Stimulated activated naive B cell treated with anti-CD40 and anti-IgM and Interleukin-4, amounts not matched to agents 10 μg/mL and 1 μg/mL and 100 μg/mL, for 72 hours (primary cell): ENCODE measurements around the gene LMNA.

ENCODE experiments used
- ATAC-seq, 2 donors: fragments of 150-1000 bp; cut with Tn5 transposase; replicated peaks; 2 replicates each; pipeline ENCODE4 v1.10.0; 2021; ENCODE audit warnings: moderate library complexity in 1 of 2
- DNase-seq: peaks from one replicate; pipeline ENCODE4 v3.0.0; 2021
- H3K27ac Mint-ChIP-seq: one replicate; pipeline ENCODE4 v1.8.0; 2022; ENCODE audit warnings: mild to moderate bottlenecking, mixed read lengths
- H3K27me3 Mint-ChIP-seq, 2 donors: one replicate each; pipeline ENCODE4 v1.8.0; 2022; ENCODE audit warnings: mixed read lengths in 2 of 2
- H3K36me3 Mint-ChIP-seq, 2 donors: one replicate each; pipeline ENCODE4 v1.8.0; 2022; ENCODE audit warnings: mixed read lengths in 2 of 2, mild to moderate bottlenecking in 1 of 2
- H3K4me1 Mint-ChIP-seq, 2 donors: one replicate each; pipeline ENCODE4 v1.8.0; 2022; ENCODE audit warnings: mixed read lengths in 2 of 2, mild to moderate bottlenecking in 1 of 2
- H3K4me3 Mint-ChIP-seq, 2 donors: one replicate each; pipeline ENCODE4 v1.8.0; 2022; ENCODE audit warnings: mild to moderate bottlenecking in 2 of 2, mixed read lengths in 2 of 2, moderate library complexity in 1 of 2
- H3K9me3 Mint-ChIP-seq, 2 donors: one replicate each; pipeline ENCODE4 v1.8.0; 2022; ENCODE audit warnings: mixed read lengths in 2 of 2, mild to moderate bottlenecking in 1 of 2

The LMNA gene

DNA sequence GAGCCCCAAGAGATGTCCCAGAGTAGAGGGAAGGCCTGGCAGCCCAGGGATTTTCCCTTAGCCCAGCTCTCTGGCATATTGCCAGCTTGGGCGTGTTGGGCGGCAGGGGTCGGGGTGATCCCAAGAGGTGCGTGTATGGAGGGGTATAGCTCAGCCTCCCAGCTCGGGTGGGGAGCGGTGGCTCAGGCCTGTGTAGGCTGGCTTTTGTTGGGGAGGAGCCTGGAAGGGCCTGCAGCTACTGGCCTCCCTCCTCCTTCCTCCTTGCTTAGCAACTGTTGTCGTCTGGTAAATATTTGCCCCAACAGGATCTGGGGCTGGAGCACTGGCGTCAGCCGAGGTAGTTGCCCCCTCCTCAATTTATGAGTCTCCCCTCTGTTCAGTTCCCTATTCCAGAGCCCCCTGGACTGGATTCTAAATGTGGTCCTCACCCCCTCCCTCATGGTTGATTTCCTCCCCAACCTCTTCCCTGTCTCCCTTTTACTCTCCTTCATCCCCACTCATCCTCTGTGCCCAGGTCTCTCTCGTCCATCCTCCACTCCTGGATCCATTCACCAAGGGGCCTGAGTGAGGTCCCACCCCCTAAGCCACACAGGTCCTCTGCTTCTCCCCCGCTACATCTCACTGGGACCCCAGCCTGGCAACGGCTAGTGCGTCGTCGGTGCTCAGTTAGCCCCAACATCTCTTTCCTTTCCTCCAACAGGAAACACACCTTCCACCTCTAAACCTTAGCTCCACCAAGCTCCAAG lies 10.3 kb upstream of the LMNA start:
- peaks cover 0 to 1% of the 10 kb centered on the region in 2 donors for H3K36me3 Mint-ChIP-seq
- H3K9me3 Mint-ChIP-seq = no peaks in the 10 kb centered on the region
- peaks cover 75 to 88% of the 10 kb centered on the region in 2 donors for H3K4me1 Mint-ChIP-seq
- ATAC-seq = peak; percentile 19
- H3K27ac Mint-ChIP-seq = peak overlapping the region; percentile 98
- peak overlapping the region; percentile 46 to 66 for H3K4me3 Mint-ChIP-seq
- peaks cover 0 to 6% of the 10 kb centered on the region in 2 donors for H3K27me3 Mint-ChIP-seq
- no peak for DNase-seq

GRCh38 chr1:156104861-156105832 lies 9.4 kb upstream of the LMNA start:
- DNase-seq (no peak), ATAC-seq (no peak)
- H3K4me3 Mint-ChIP-seq = peak overlapping the region; percentile 80 to 83
- peaks cover 73 to 91% of the 10 kb centered on the region in 2 donors for H3K4me1 Mint-ChIP-seq
- no peaks in the 10 kb centered on the region for H3K9me3 Mint-ChIP-seq
- peaks cover 0 to 6% of the 10 kb centered on the region in 2 donors for H3K27me3 Mint-ChIP-seq
- peaks cover 0 to 4% of the 10 kb centered on the region in 2 donors for H3K36me3 Mint-ChIP-seq
- H3K27ac Mint-ChIP-seq = peak overlapping the region; percentile 98

DNA sequence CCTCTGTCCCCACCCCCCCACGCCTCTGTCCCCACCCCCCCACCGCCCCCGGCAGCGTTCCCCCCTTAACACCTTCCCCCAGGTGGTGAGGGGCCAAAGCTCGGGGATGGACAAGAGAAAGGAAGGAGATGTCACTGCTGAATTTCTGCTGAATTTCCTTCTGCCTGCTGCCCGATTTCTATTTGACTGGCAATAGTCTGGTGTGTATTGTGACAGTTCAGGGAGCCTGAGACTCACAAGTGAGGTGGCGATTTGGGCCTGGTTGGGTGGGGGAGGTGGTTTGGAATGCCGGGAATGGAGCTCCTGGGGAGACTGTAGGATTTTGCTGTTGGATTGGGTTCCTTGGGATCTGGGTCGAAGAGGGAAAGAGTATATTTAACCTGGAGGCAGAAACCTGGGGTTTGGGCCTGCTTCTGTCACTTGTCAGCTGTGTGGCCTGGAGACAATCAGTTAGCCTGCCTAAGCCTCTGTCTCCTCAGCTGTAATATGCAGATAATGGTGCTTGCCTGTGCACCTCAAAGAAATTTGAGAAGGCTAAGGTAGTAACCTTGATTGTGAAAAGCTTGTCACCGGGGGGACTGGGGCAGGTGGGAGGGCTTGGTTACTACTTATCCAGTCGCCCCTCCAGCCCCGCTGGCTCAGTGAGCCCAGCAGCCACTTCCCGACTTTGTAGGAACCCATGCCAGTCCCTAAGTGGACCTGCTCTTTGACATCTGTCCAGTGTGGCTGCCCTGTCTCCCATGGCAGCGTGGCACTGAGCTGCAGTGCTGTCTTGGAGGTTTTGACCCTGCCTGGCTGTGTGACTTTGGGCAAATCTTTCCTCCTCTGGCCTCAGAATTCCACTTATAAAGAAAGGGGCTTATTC lies 7.7 kb upstream of the LMNA start:
- peak; percentile 50 to 56 for ATAC-seq
- H3K27ac Mint-ChIP-seq = peak overlapping the region; percentile 98
- H3K36me3 Mint-ChIP-seq = peaks cover 0 to 9% of the 10 kb centered on the region in 2 donors

GRCh38 chr1:156108057-156108456 lies 6.5 kb upstream of the LMNA start:
- H3K27me3 Mint-ChIP-seq = no peaks in the 10 kb centered on the region
- peak overlapping the region; percentile 98 for H3K27ac Mint-ChIP-seq
- H3K36me3 Mint-ChIP-seq = peaks cover 2 to 9% of the 10 kb centered on the region in 2 donors
- ATAC-seq (no peak), DNase-seq (no peak)
- no peaks in the 10 kb centered on the region for H3K9me3 Mint-ChIP-seq
- peak overlapping the region; percentile 62 to 80 for H3K4me3 Mint-ChIP-seq
- peaks cover 60 to 88% of the 10 kb centered on the region in 2 donors for H3K4me1 Mint-ChIP-seq

More for the DNA sequence above, 7.7 kb upstream of the LMNA start:
- no peaks in the 10 kb centered on the region for H3K9me3 Mint-ChIP-seq
- H3K27me3 Mint-ChIP-seq = no peaks in the 10 kb centered on the region
- no peak for DNase-seq
- H3K4me1 Mint-ChIP-seq = peaks cover 64 to 83% of the 10 kb centered on the region in 2 donors
- peak overlapping the region; percentile 80 to 89 for H3K4me3 Mint-ChIP-seq

DNA sequence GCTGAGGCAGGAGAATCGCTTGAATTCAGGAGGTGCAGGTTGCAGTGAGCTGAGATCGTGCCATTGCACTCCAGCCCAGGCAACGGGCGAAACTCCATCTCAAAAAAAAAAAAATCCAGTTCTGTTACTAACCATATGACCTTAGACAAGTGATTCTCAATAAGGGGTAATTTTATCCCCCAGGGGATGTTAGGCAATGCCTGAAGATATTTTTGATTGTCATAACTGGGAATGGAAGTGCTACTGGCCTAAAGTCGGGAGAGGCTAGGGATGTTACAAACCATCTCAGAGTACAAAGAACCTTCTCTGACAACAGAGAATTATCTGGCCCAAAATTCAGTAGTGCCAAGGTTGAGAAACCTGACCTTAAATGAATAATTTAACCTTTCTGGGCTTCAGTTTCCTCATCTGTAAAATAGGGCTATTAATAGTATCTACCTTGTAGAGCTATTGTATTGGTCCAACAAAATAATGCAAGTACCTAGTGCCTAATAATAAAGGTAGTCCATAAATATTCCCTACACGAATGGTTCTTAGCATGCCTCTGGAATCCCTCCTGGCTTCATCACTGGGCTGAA lies 5.8 kb upstream of the LMNA start:
- no peak for DNase-seq
- peaks cover 2 to 9% of the 10 kb centered on the region in 2 donors for H3K36me3 Mint-ChIP-seq
- H3K4me1 Mint-ChIP-seq = peaks cover 57 to 88% of the 10 kb centered on the region in 2 donors
- H3K9me3 Mint-ChIP-seq = no peaks in the 10 kb centered on the region
- no peaks in the 10 kb centered on the region for H3K27me3 Mint-ChIP-seq
- H3K27ac Mint-ChIP-seq = peak overlapping the region; percentile 98
- no peak for ATAC-seq
- peak overlapping the region; percentile 53 to 62 for H3K4me3 Mint-ChIP-seq

DNA sequence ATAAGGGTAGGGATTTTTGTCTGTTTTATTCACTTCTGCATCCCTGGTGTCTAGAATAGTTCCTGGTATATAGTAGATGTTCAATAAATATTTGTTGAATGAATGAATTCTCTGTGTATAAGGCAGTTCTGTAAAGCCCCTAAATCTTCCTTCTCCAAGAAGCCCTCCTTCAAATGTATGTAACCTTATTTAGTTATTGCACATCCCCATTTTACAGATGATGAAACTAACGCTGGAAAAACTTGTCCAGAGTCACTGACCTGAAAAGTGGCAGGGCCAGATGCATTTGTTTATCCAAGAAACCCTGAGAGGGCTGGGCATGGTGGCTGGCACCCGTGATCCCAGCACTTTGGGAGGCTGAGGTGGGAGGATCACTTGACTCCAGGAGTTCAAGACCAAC lies 4.3 kb upstream of the LMNA start:
- ATAC-seq = no peak
- Mint-ChIP-seq H3K36me3 (peaks cover 2 to 9% of the 10 kb centered on the region in 2 donors), H3K27me3 (peaks cover 0 to 4% of the 10 kb centered on the region in 2 donors), H3K9me3 (no peaks in the 10 kb centered on the region), H3K4me1 (peaks cover 55 to 88% of the 10 kb centered on the region in 2 donors), H3K27ac (peak overlapping the region; percentile 14), H3K4me3 (no peak overlapping the region)
- DNase-seq = no peak

- Mint-ChIP-seq H3K4me3 (no peak overlapping the region), H3K4me1 (peaks cover 56 to 88% of the 10 kb centered on the region in 2 donors), H3K36me3 (peaks cover 2 to 13% of the 10 kb centered on the region in 2 donors), H3K27me3 (peaks cover 0 to 10% of the 10 kb centered on the region in 2 donors), H3K9me3 (no peaks in the 10 kb centered on the region), H3K27ac (peak overlapping the region; percentile 51)
- ATAC-seq (no peak), DNase-seq (no peak)
Measured at GRCh38 chr1:156111355-156111962, 3.1 kb upstream of the LMNA start.

DNA sequence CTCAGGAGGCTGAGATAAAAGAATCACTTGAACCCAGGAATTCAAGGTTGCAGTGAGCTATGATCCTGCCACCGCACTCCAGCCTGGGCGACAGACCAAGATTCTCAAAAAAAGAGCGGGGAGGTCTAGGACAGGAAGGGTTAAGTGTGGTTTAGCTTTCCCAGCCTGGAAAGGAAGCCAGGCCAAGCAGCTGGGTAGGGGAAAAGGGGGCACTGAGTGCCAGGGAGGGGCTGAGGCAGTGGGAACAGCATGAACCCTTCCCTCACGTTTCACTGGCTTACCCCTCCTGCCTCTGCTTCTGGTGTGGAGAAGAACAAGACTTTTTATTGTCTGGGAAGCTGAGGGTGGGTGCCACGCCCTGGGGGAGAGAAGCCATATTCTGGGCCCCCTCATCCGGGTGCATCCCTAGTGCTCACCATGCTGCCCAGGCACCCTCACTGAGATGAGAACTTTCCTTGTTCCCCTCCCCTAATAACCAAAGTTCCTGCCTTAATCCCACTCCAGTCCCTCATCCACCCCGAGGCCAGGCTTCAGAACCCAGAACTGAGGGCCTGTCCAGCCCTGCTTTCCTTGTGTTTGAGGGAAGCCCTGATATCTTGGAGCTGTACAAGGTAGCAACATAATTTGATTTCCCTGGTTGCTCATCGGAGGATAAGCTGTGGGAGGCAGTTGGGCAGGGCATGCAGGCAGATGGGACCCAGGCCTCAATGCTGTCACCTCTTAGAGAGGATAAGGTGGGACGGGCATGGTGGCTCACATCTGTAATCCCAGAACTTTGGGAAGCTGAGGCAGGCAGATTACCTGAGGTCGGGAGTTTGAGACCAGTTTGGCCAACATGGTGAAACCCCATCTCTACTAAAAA lies 2.0 kb upstream of the LMNA start:
- Mint-ChIP-seq H3K4me1 (peaks cover 50 to 81% of the 10 kb centered on the region in 2 donors), H3K27me3 (peaks cover 0 to 12% of the 10 kb centered on the region in 2 donors)

GRCh38 chr1:156113282-156113950 lies 1.1 kb upstream of the LMNA start:
- ATAC-seq (no peak), DNase-seq (no peak)
- no peaks in the 10 kb centered on the region for H3K9me3 Mint-ChIP-seq
- H3K36me3 Mint-ChIP-seq = peaks cover 5 to 18% of the 10 kb centered on the region in 2 donors
- peak overlapping the region in 1 of 2 donors; percentile 92 for H3K4me3 Mint-ChIP-seq
- H3K4me1 Mint-ChIP-seq = peaks cover 47 to 77% of the 10 kb centered on the region in 2 donors
- peaks cover 0 to 12% of the 10 kb centered on the region in 2 donors for H3K27me3 Mint-ChIP-seq
- H3K27ac Mint-ChIP-seq = peak overlapping the region; percentile 91

More for the DNA sequence above, 2.0 kb upstream of the LMNA start:
- Mint-ChIP-seq H3K9me3 (no peaks in the 10 kb centered on the region), H3K36me3 (peaks cover 2 to 15% of the 10 kb centered on the region in 2 donors), H3K4me3 (no peak overlapping the region), H3K27ac (no peak overlapping the region)
- ATAC-seq (no peak), DNase-seq (no peak)

DNA sequence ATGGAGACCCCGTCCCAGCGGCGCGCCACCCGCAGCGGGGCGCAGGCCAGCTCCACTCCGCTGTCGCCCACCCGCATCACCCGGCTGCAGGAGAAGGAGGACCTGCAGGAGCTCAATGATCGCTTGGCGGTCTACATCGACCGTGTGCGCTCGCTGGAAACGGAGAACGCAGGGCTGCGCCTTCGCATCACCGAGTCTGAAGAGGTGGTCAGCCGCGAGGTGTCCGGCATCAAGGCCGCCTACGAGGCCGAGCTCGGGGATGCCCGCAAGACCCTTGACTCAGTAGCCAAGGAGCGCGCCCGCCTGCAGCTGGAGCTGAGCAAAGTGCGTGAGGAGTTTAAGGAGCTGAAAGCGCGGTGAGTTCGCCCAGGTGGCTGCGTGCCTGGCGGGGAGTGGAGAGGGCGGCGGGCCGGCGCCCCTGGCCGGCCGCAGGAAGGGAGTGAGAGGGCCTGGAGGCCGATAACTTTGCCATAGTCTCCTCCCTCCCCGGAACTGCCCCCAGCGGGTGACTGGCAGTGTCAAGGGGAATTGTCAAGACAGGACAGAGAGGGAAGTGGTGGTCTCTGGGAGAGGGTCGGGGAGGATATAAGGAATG lies 505 bp downstream of the LMNA start:
- peaks cover 0 to 12% of the 10 kb centered on the region in 2 donors for H3K27me3 Mint-ChIP-seq
- no peaks in the 10 kb centered on the region for H3K9me3 Mint-ChIP-seq
- peak; percentile 22 to 26 for ATAC-seq
- H3K4me3 Mint-ChIP-seq = peak overlapping the region; percentile 88 to 92
- no peak for DNase-seq
- H3K36me3 Mint-ChIP-seq = peaks cover 10 to 23% of the 10 kb centered on the region in 2 donors
- H3K4me1 Mint-ChIP-seq = peaks cover 43 to 74% of the 10 kb centered on the region in 2 donors
- H3K27ac Mint-ChIP-seq = peak overlapping the region; percentile 91

DNA sequence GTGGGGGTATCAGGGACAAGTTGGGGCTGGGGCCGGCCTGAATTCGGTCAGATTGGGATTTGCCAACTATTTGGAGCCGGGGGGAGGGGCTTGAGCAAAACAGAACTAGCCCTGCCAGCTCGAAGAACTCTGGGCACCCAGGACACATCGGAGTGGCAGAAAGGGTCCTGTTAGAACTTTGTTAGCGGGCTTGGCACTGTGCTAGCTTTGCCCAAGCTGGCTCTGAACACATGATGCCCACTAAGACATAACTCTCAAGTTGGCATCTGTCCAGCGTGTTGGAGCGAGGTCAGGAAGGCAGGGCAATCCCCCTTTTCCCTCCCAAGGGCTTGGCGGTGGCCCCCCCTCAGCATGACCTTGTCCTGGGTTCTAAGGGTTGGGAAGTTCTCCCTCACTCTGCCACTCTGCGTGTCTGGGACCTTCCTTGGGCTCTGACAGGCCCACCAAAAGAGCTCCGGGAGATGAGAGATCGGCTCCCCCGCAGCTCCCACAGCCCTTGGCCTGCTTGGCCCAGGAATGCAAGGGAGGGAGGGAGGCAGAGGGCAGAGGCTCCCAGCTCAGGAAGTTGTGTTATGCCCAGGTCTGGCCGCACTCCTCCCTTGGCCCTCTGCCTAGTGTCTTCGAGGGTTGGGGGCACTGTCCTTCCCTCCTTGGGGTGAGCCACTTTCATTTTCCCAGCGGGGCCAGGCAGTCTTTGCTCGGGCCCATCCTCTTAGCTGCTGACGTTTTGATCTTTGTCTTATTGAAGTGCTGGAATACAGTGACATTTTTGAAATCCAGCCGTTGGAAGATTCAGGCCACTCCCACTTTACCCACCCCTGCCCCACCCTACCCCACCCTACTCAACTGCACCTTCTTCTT lies 1.2 kb downstream of the LMNA start:
- H3K27ac Mint-ChIP-seq = peak overlapping the region; percentile 91
- DNase-seq (no peak), ATAC-seq (no peak)
- H3K9me3 Mint-ChIP-seq = no peaks in the 10 kb centered on the region
- H3K27me3 Mint-ChIP-seq = peaks cover 0 to 12% of the 10 kb centered on the region in 2 donors
- peaks cover 16 to 30% of the 10 kb centered on the region in 2 donors for H3K36me3 Mint-ChIP-seq
- H3K4me1 Mint-ChIP-seq = peaks cover 48 to 78% of the 10 kb centered on the region in 2 donors
- peak overlapping the region; percentile 88 to 92 for H3K4me3 Mint-ChIP-seq
